Breast epithelium (tissue), 3 donors: ENCODE data around the gene ACVR1B.

ENCODE experiments used
- CTCF ChIP-seq, 3 donors: fragments of 450-650 bp; IDR thresholded peaks; one replicate each; pipeline ENCODE4 v1.5.1; 2016 to 2017; ENCODE audit warnings: antibody characterized with exemption in 3 of 3, mild to moderate bottlenecking in 3 of 3, moderate library complexity in 3 of 3
- POLR2A ChIP-seq: fragments of 450-650 bp; IDR thresholded peaks from one replicate; pipeline ENCODE4 v1.6.1; 2016; ENCODE audit warnings: antibody characterized with exemption, mild to moderate bottlenecking, moderate library complexity
- POLR2AphosphoS5 ChIP-seq, 3 donors: sonication (generic); formaldehyde crosslinking; IDR thresholded peaks; one replicate each; pipeline ENCODE4 v1.6.1; 2017; ENCODE audit warnings: antibody characterized with exemption in 3 of 3

- TF ChIP-seq CTCF (IDR thresholded peaks at IDR 0.05): no peak
- TF ChIP-seq POLR2AphosphoS5 (IDR thresholded peaks at IDR 0.05): no peak
- no peak for TF ChIP-seq POLR2A
Measured at GRCh38 chr12:51941011-51941581, 10.4 kb upstream of the ACVR1B start.
